NCI-H2227 (cell line): ENCODE measurements around the gene CLEC16A.
"Not testable (repeated sequence)": the region's sequence is repeated elsewhere in the genome, so short reads cannot be mapped to it uniquely, and the experiment has no call there.

Experiments
- DNase-seq: peaks from one replicate; lab custom pipeline; 2025; ENCODE audit not compliant: unreplicated experiment; lab: John Stamatoyannopoulos, UW

Gene CLEC16A

GRCh38 chr16:11211061-11211976 lies 267.0 kb downstream of the CLEC16A start:
- DNase-seq: no peak

- no peak for DNase-seq
Observed at GRCh38 chr16:11211977-11212797, 267.8 kb downstream of the CLEC16A start.

GRCh38 chr16:11212798-11213196 lies 268.4 kb downstream of the CLEC16A start:
- no peak for DNase-seq

GRCh38 chr16:11213373-11213772 lies 269.0 kb downstream of the CLEC16A start:
- no peak for DNase-seq

- DNase-seq: no peak
Observed at GRCh38 chr16:11213799-11214198, 269.4 kb downstream of the CLEC16A start.

- no peak for DNase-seq
Observed at GRCh38 chr16:11215935-11216556, 271.7 kb downstream of the CLEC16A start.

GRCh38 chr16:11217651-11218603 lies 273.6 kb downstream of the CLEC16A start:
- DNase-seq: no peak

- no peak for DNase-seq
Observed at GRCh38 chr16:11218604-11218962, 274.2 kb downstream of the CLEC16A start.

GRCh38 chr16:11219178-11219577 lies 274.8 kb downstream of the CLEC16A start:
- no peak for DNase-seq

- DNase-seq: not testable (repeated sequence)
Observed at GRCh38 chr16:11220507-11220906, 276.1 kb downstream of the CLEC16A start.

- DNase-seq: no peak
Observed at GRCh38 chr16:11224096-11224893, 279.9 kb downstream of the CLEC16A start.

GRCh38 chr16:11224894-11225676 lies 280.7 kb downstream of the CLEC16A start:
- DNase-seq: no peak

- DNase-seq: no peak
Observed at GRCh38 chr16:11225677-11226549, 281.5 kb downstream of the CLEC16A start.

- no peak for DNase-seq
Observed at GRCh38 chr16:11229432-11229831, 285.1 kb downstream of the CLEC16A start.

- DNase-seq: no peak
Observed at GRCh38 chr16:11229906-11230305, 285.5 kb downstream of the CLEC16A start.

GRCh38 chr16:11231367-11231970 lies 287.1 kb downstream of the CLEC16A start:
- DNase-seq: no peak
